ENCODE measurements around the gene LRRC75A.

LRRC75A gene

GRCh38 chr17:16477255-16477654 lies 14.7 kb downstream of the LRRC75A start:
- H3K36me3 ChIP-seq (ENCODE audit: control insufficient read depth, insufficient read depth, low read length), result no peaks in the 10 kb centered on the region
- no peak overlapping the region for H3K27ac ChIP-seq
- H3K4me1 ChIP-seq, result no peaks in the 10 kb centered on the region
- H3K27me3 ChIP-seq (ENCODE audit: control insufficient read depth, insufficient read depth, low read length), result no peaks in the 10 kb centered on the region
- no peak overlapping the region for H3K4me2 ChIP-seq (ENCODE audit: low read length)
- no peaks in the 10 kb centered on the region for H3K79me2 ChIP-seq
- H3K4me3 ChIP-seq (ENCODE audit: low read depth, low read length), result no peak overlapping the region
- TF ChIP-seq, protein P1, sequence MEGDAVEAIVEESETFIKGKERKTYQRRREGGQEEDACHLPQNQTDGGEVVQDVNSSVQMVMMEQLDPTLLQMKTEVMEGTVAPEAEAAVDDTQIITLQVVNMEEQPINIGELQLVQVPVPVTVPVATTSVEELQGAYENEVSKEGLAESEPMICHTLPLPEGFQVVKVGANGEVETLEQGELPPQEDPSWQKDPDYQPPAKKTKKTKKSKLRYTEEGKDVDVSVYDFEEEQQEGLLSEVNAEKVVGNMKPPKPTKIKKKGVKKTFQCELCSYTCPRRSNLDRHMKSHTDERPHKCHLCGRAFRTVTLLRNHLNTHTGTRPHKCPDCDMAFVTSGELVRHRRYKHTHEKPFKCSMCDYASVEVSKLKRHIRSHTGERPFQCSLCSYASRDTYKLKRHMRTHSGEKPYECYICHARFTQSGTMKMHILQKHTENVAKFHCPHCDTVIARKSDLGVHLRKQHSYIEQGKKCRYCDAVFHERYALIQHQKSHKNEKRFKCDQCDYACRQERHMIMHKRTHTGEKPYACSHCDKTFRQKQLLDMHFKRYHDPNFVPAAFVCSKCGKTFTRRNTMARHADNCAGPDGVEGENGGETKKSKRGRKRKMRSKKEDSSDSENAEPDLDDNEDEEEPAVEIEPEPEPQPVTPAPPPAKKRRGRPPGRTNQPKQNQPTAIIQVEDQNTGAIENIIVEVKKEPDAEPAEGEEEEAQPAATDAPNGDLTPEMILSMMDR (IDR thresholded peaks at IDR 0.05), result no peak
- H2AFZ ChIP-seq, result no peak overlapping the region
- H3K9me3 ChIP-seq (ENCODE audit: control insufficient read depth, low read length), result no peaks in the 10 kb centered on the region
- H3K9ac ChIP-seq, result no peak overlapping the region

DNA sequence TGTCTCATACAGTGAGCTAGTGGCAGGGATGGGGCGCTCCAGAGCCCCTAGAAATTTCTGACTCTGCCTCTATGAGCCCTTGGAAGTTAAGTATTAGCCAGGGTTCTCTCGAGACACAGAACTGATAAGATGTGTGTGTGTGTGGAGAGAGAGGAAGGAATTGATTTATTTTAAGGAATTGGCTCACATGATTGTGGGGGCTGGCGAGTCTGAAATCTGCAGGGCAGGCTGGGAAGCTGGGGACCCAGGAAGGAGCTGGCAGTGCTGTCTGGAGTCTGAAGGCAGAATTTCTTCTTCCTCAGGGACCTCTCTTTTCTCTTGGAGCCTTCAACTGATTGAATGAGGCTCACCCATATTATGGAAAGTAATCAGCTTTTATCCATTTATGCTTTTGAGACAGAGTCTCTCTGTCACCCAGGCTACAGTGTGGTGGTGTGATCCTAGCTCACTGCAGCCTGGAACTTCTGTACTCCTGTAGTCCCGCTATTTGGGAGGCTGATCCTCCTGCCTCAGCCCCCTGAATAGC lies 16.8 kb downstream of the LRRC75A start:
- H3K79me2 ChIP-seq, result no peaks in the 10 kb centered on the region
- H2AFZ ChIP-seq, result no peak overlapping the region
- no peaks in the 10 kb centered on the region for H3K27me3 ChIP-seq (ENCODE audit: control insufficient read depth, insufficient read depth, low read length)
- TF ChIP-seq, protein P1 (IDR thresholded peaks at IDR 0.05), result no peak
- no peak overlapping the region for H3K27ac ChIP-seq
- H3K9me3 ChIP-seq (ENCODE audit: control insufficient read depth, low read length), result no peaks in the 10 kb centered on the region
- H3K4me2 ChIP-seq (ENCODE audit: low read length), result no peak overlapping the region
- H3K4me1 ChIP-seq, result no peaks in the 10 kb centered on the region
- no peak overlapping the region for H3K4me3 ChIP-seq (ENCODE audit: low read depth, low read length)
- no peak overlapping the region for H3K9ac ChIP-seq
- no peaks in the 10 kb centered on the region for H3K36me3 ChIP-seq (ENCODE audit: control insufficient read depth, insufficient read depth, low read length)

DNA sequence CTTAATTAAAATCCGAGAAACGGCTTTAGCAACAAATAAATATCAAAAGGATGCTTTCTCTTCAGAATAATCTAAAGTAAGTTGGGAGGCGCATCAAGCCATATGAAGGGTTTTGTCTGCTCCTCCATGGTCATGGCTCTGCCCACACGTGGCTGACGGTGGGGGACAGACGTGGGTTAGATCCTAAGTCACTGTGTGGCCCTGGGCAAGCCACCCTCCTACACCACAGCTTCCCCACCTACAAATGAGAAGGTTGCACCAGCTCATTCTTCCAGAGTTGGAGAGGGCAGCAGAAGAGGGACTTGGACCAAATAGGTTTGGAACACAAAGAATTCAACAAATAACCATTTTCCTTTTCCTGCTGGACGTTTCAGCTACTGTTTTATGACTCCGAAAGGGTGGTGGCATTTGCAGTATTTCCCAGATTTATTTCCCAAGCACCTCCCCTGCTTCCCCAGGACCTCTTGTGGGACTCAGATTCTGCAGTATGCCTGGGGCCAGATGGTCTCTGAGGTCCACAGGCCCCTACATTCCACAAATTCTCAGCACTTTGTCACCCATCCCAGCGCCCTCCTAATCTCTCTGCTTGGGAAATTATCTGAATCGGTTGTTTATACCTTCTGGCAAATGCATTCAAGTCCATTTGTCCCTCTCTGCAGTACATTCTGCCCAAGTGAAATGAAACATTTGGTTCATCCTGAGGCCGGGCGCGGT lies 17.8 kb downstream of the LRRC75A start:
- Histone ChIP-seq H3K27ac (no peak overlapping the region), H2AFZ (no peak overlapping the region), H3K9me3 (ENCODE audit: control insufficient read depth, low read length) (no peaks in the 10 kb centered on the region), H3K36me3 (ENCODE audit: control insufficient read depth, insufficient read depth, low read length) (no peaks in the 10 kb centered on the region), H3K4me1 (no peaks in the 10 kb centered on the region), H3K9ac (no peak overlapping the region), H3K4me2 (ENCODE audit: low read length) (no peak overlapping the region), H3K4me3 (ENCODE audit: low read depth, low read length) (no peak overlapping the region), H3K79me2 (no peaks in the 10 kb centered on the region), H3K27me3 (ENCODE audit: control insufficient read depth, insufficient read depth, low read length) (no peaks in the 10 kb centered on the region)
- TF ChIP-seq, protein P1 (IDR thresholded peaks at IDR 0.05), result no peak

DNA sequence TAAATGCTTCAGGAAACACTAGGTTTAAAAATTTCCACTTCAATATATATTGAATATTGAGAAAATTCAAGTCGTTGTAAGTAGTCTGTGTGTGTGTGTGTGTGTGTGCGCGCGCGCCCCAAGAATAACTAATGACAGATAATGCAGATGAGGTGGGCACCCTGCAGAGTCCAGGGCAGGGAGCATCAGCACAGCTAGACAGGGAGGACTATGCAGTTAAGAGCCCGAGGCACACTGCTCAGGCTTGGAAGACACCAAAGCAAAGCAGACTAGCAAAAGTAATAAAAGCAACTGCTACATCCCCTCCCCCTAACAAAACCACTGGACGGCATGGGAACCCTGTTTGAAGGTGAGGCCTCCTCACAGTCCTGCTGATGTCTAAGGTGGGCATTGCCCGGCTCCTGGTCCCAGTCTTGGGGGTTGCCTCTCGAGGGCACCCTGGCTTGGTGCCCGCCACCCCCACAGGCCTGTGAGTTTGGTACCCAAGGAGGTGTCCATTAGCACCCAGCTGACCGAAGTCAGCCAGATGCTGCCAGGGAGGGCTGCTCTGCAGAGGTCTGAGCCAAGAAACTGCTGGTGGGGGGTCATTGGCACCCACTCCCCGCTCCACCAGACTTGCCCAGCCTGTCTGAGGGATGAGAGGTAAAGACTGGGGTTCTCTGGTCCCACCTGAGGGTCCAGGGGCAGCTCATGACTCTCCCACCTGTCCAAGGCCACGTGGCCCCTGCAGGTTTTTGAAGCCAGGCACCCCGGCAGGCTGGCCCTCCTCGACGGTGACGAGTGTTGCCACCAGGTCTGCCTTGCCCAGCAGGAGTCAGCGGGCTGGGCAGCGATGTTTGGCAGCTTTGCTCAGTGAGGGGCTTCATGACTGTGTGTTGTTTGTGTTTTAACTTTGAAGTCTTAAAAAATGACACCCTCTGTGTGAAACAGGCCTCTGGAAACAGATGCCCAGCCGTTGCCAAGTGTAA lies 18.7 kb downstream of the LRRC75A start:
- Histone ChIP-seq H3K4me1 (no peaks in the 10 kb centered on the region), H3K27ac (no peak overlapping the region)

More for the DNA sequence above, 18.7 kb downstream of the LRRC75A start:
- no peaks in the 10 kb centered on the region for H3K27me3 ChIP-seq (ENCODE audit: control insufficient read depth, insufficient read depth, low read length)
- H3K4me2 ChIP-seq (ENCODE audit: low read length), result no peak overlapping the region
- H3K4me3 ChIP-seq (ENCODE audit: low read depth, low read length), result no peak overlapping the region
- TF ChIP-seq, protein P1 (IDR thresholded peaks at IDR 0.05), result no peak
- no peaks in the 10 kb centered on the region for H3K79me2 ChIP-seq
- H3K36me3 ChIP-seq (ENCODE audit: control insufficient read depth, insufficient read depth, low read length), result no peaks in the 10 kb centered on the region
- H2AFZ ChIP-seq, result no peak overlapping the region
- no peaks in the 10 kb centered on the region for H3K9me3 ChIP-seq (ENCODE audit: control insufficient read depth, low read length)
- H3K9ac ChIP-seq, result no peak overlapping the region
